H9 (cell line): ENCODE data around the gene DACH1. TPM values are rescaled to one million over a fixed set of nuclear protein-coding genes. Genes with fewer than 3 reads are reported as not detected.

Experiments used
- DNase-seq: peaks from one replicate; pipeline ENCODE4 v3.0.0-alpha.2; 2017
- H2AFZ ChIP-seq: one replicate; pipeline ENCODE4 v1.6.1; 2013; ENCODE audit warnings: mild to moderate bottlenecking, low read length, control low read depth, moderate library complexity
- H2AK5ac ChIP-seq: 2 replicates; pipeline ENCODE4 v1.6.1; 2013; ENCODE audit warnings: low read length, control low read depth, mixed read lengths; ENCODE audit not compliant: insufficient read length
- H2BK120ac ChIP-seq: one replicate; pipeline ENCODE4 v1.6.1; 2013; ENCODE audit warnings: low read depth, mild to moderate bottlenecking, low read length, control low read depth, inconsistent platforms; ENCODE audit not compliant: poor library complexity, severe bottlenecking
- H2BK12ac ChIP-seq: 2 replicates; pipeline ENCODE4 v1.6.1; 2013; ENCODE audit warnings: low read length, control low read depth, mixed read lengths, low read depth; ENCODE audit not compliant: insufficient read length
- H2BK15ac ChIP-seq: 2 replicates; pipeline ENCODE4 v1.6.1; 2013; ENCODE audit warnings: low read depth, low read length, control low read depth
- H2BK20ac ChIP-seq: one replicate; pipeline ENCODE4 v1.6.1; 2013; ENCODE audit warnings: low read depth, mild to moderate bottlenecking, low read length, control low read depth, inconsistent platforms; ENCODE audit not compliant: poor library complexity, severe bottlenecking
- H2BK5ac ChIP-seq: 2 replicates; pipeline ENCODE4 v1.6.1; 2013; ENCODE audit warnings: low read length, control low read depth, mixed read lengths; ENCODE audit not compliant: insufficient read length
- H3K14ac ChIP-seq: 2 replicates; pipeline ENCODE4 v1.6.1; 2013; ENCODE audit warnings: low read length, control low read depth; ENCODE audit not compliant: insufficient read depth
- H3K18ac ChIP-seq: 2 replicates; pipeline ENCODE4 v1.6.1; 2013; ENCODE audit warnings: low read depth, mild to moderate bottlenecking, mixed read lengths, low read length, control low read depth; ENCODE audit not compliant: insufficient read length
- H3K23ac ChIP-seq: 2 replicates; pipeline ENCODE4 v1.6.1; 2013; ENCODE audit warnings: low read length, control low read depth, mixed read lengths, low read depth; ENCODE audit not compliant: insufficient read length
- H3K23me2 ChIP-seq: 2 replicates; pipeline ENCODE4 v1.6.1; 2013; ENCODE audit warnings: low read depth, mild to moderate bottlenecking, mixed read lengths, low read length, control low read depth; ENCODE audit not compliant: insufficient read length, poor library complexity, severe bottlenecking
- H3K27ac ChIP-seq: 2 replicates; pipeline ENCODE4 v1.5.1; 2013; ENCODE audit warnings: low read length, control low read depth, mixed read lengths, low read depth; ENCODE audit not compliant: insufficient read length
- H3K27me3 ChIP-seq: 2 replicates; pipeline ENCODE4 v1.6.1; 2013; ENCODE audit warnings: low read length, control low read depth, inconsistent platforms; ENCODE audit not compliant: insufficient read depth
- H3K4ac ChIP-seq: 2 replicates; pipeline ENCODE4 v1.6.1; 2013; ENCODE audit warnings: low read depth, mild to moderate bottlenecking, control low read depth, inconsistent platforms, low read length, moderate library complexity
- H3K4me1 ChIP-seq: 2 replicates; pipeline ENCODE4 v1.6.1; 2013; ENCODE audit warnings: low read length, control low read depth, inconsistent platforms; ENCODE audit not compliant: insufficient read depth
- H3K4me2 ChIP-seq: 2 replicates; pipeline ENCODE4 v1.6.1; 2013; ENCODE audit warnings: low read length, control low read depth, mixed read lengths; ENCODE audit not compliant: insufficient read length, insufficient read depth
- H3K56ac ChIP-seq: 2 replicates; pipeline ENCODE4 v1.6.1; 2013; ENCODE audit warnings: low read depth, mild to moderate bottlenecking, mixed read lengths, low read length, control low read depth; ENCODE audit not compliant: insufficient read length
- H3K79me1 ChIP-seq: 2 replicates; pipeline ENCODE4 v1.6.1; 2013; ENCODE audit warnings: low read depth, mild to moderate bottlenecking, moderate library complexity, low read length, control low read depth, inconsistent platforms; ENCODE audit not compliant: insufficient read depth, poor library complexity, severe bottlenecking
- H3K79me2 ChIP-seq: 2 replicates; pipeline ENCODE4 v1.6.1; 2013; ENCODE audit warnings: low read length, control low read depth, inconsistent platforms; ENCODE audit not compliant: insufficient read depth
- H3K9ac ChIP-seq: 2 replicates; pipeline ENCODE4 v1.6.1; 2013; ENCODE audit warnings: low read length, control low read depth, mixed read lengths; ENCODE audit not compliant: insufficient read length; ENCODE audit errors: extremely low read depth
- H3K9me3 ChIP-seq: one replicate; pipeline ENCODE4 v1.6.1; 2013; ENCODE audit warnings: low read depth, low read length, inconsistent platforms; ENCODE audit not compliant: control insufficient read depth
- H3T11ph ChIP-seq: one replicate; pipeline ENCODE4 v1.6.1; 2013; ENCODE audit warnings: mild to moderate bottlenecking, low read length, control low read depth, inconsistent platforms
- H4K20me1 ChIP-seq: one replicate; pipeline ENCODE4 v1.6.1; 2013; ENCODE audit not compliant: control insufficient read depth, insufficient read length, insufficient read depth
- H4K5ac ChIP-seq: 2 replicates; pipeline ENCODE4 v1.6.1; 2013; ENCODE audit warnings: low read depth, mild to moderate bottlenecking, mixed read lengths, low read length, control low read depth; ENCODE audit not compliant: insufficient read length
- H4K8ac ChIP-seq: replicated peaks from 2 replicates; pipeline ENCODE4 v1.6.1; 2013; ENCODE audit warnings: low read length, control low read depth, mixed read lengths, low read depth; ENCODE audit not compliant: insufficient read length
- H4K91ac ChIP-seq: 2 replicates; pipeline ENCODE4 v1.6.1; 2013; ENCODE audit warnings: low read depth, mild to moderate bottlenecking, moderate library complexity, mixed read lengths, low read length, control low read depth; ENCODE audit not compliant: insufficient read length
- H3K27ac Mint-ChIP-seq, 3 experiments: 2 replicates in 2 of 3; 3 replicates in 1 of 3; pipeline ENCODE4 v1.8.0; 2020 to 2021; ENCODE audit warnings: mixed read lengths in 3 of 3, mild to moderate bottlenecking in 1 of 3, moderate library complexity in 1 of 3
- H3K27me3 Mint-ChIP-seq: 2 replicates; pipeline ENCODE4 v1.8.0; 2021; ENCODE audit warnings: low read depth, mild to moderate bottlenecking, moderate library complexity, mixed read lengths
- H3K36me3 Mint-ChIP-seq, 3 experiments: 2 replicates in 2 of 3; 3 replicates in 1 of 3; pipeline ENCODE4 v1.8.0; 2020 to 2021; ENCODE audit warnings: low read depth in 3 of 3, mixed read lengths in 3 of 3; ENCODE audit not compliant: insufficient read depth in 1 of 3
- H3K4me1 Mint-ChIP-seq, 2 experiments: 2 replicates each; pipeline ENCODE4 v1.8.0; 2020; ENCODE audit warnings: mixed read lengths in 2 of 2
- H3K4me3 Mint-ChIP-seq, 2 experiments: 2 replicates in 1 of 2; 3 replicates in 1 of 2; pipeline ENCODE4 v1.8.0; 2020 to 2021; ENCODE audit warnings: mild to moderate bottlenecking in 2 of 2, mixed read lengths in 2 of 2, moderate library complexity in 1 of 2
- H3K9me3 Mint-ChIP-seq, 2 experiments: 2 replicates in 1 of 2; 3 replicates in 1 of 2; pipeline ENCODE4 v1.8.0; 2020; ENCODE audit warnings: mild to moderate bottlenecking in 2 of 2, mixed read lengths in 2 of 2, moderate library complexity in 1 of 2
- WGBS: extraction: QIAGEN DNeasy Blood & Tissue Kit; methylation state at CpG from one replicate; pipeline ENCODE4 v1.1.7; 2013; ENCODE audit warnings: missing lambda C conversion rate, low lambda C conversion rate, mixed read lengths; ENCODE audit not compliant: insufficient read length; ENCODE audit errors: extremely low coverage; 5-methylcytosine and 5-hydroxymethylcytosine counted together
- total RNA-seq: library from RNA; stranded (reverse); gene quantifications from 2 replicates; pipeline ENCODE4 v1.2.1, GENCODE V29; 2021
- TF ChIP-seq, protein P1 (sequence below): fragments of 200-600 bp; sonication (generic); conservative IDR thresholded peaks from 3 replicates; pipeline ENCODE4 v1.8.0; 2021; ENCODE audit warnings: antibody characterized with exemption, mild to moderate bottlenecking

The DACH1 gene
- total RNA-seq, 1 experiment from 2014 or later: not detected

DNA sequence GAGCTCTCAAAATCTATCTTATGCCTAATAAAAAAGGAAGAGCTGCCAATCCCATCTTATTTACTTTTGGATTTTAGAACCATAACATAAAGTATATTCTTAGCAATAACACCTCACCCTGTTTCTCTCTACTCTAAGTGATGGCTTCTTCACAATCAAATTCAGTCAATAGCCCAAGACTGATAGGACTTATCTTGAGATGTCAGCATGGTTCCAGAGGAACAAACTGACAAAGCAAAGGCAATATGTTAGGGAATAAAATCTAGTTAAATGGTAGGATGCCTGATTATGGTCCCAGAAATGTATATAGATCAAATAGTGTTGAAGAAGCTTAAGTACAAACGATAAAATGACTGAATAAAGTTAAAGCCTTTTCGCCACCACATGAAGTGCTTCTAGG, 36.3 kb downstream of the DACH1 start:
- H2AFZ ChIP-seq: no peak overlapping the region
- no peak overlapping the region for H3K27ac ChIP-seq
- H2BK120ac ChIP-seq: no peak overlapping the region
- H4K5ac ChIP-seq: no peak overlapping the region
- H3K9ac ChIP-seq: no peak overlapping the region
- no peak for DNase-seq
- no peak overlapping the region for H2BK12ac ChIP-seq
- TF ChIP-seq, protein P1, sequence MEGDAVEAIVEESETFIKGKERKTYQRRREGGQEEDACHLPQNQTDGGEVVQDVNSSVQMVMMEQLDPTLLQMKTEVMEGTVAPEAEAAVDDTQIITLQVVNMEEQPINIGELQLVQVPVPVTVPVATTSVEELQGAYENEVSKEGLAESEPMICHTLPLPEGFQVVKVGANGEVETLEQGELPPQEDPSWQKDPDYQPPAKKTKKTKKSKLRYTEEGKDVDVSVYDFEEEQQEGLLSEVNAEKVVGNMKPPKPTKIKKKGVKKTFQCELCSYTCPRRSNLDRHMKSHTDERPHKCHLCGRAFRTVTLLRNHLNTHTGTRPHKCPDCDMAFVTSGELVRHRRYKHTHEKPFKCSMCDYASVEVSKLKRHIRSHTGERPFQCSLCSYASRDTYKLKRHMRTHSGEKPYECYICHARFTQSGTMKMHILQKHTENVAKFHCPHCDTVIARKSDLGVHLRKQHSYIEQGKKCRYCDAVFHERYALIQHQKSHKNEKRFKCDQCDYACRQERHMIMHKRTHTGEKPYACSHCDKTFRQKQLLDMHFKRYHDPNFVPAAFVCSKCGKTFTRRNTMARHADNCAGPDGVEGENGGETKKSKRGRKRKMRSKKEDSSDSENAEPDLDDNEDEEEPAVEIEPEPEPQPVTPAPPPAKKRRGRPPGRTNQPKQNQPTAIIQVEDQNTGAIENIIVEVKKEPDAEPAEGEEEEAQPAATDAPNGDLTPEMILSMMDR: no peak
- no peak overlapping the region for H3K18ac ChIP-seq
- no peak overlapping the region for H2BK15ac ChIP-seq
- H3T11ph ChIP-seq: no peak overlapping the region
- no peaks in the 10 kb centered on the region for H3K23me2 ChIP-seq
- no peaks in the 10 kb centered on the region for H3K27me3 ChIP-seq
- H2BK5ac ChIP-seq: no peak overlapping the region
- H3K9me3 Mint-ChIP-seq: no peaks in the 10 kb centered on the region
- H3K4me1 Mint-ChIP-seq: peaks cover 6 to 8% of the 10 kb centered on the region in 2 experiments
- H3K79me2 ChIP-seq: no peaks in the 10 kb centered on the region
- H2AK5ac ChIP-seq: no peak overlapping the region
- no peak overlapping the region for H4K91ac ChIP-seq
- no peaks in the 10 kb centered on the region for H3K9me3 ChIP-seq
- peaks cover 8% of the 10 kb centered on the region for H3K27me3 Mint-ChIP-seq
- WGBS: no CpG with 5 or more reads among the region's 2 CpGs
- H3K56ac ChIP-seq: no peak overlapping the region
- no peak overlapping the region for H3K14ac ChIP-seq
- no peak overlapping the region for H2BK20ac ChIP-seq
- no peaks in the 10 kb centered on the region for H3K36me3 Mint-ChIP-seq
- no peaks in the 10 kb centered on the region for H3K4me1 ChIP-seq
- no peak overlapping the region for H3K4me2 ChIP-seq
- no peak overlapping the region for H3K27ac Mint-ChIP-seq
- H3K4ac ChIP-seq: no peak overlapping the region
- H4K20me1 ChIP-seq: no peaks in the 10 kb centered on the region
- no peak overlapping the region for H3K23ac ChIP-seq
- H3K4me3 Mint-ChIP-seq: no peak overlapping the region
- H3K79me1 ChIP-seq: no peaks in the 10 kb centered on the region
- H4K8ac ChIP-seq: no peak overlapping the region
